Mesenchymal stem cell (in vitro differentiated cells and primary cell): ENCODE data around the gene SUSD5. TPM values are rescaled to one million over a fixed set of nuclear protein-coding genes. Genes with fewer than 3 reads are reported as not detected.

Experiments used
- DNase-seq: peaks from one replicate; pipeline ENCODE4 v3.0.0-alpha.2; 2013
- H2AFZ ChIP-seq: one replicate; pipeline ENCODE4 v1.6.1; 2013; ENCODE audit warnings: low read depth, mild to moderate bottlenecking, control low read depth, inconsistent platforms, low read length, moderate library complexity
- H2AK5ac ChIP-seq: 2 replicates; pipeline ENCODE4 v1.6.1; 2013; ENCODE audit warnings: low read length, moderate library complexity, mild to moderate bottlenecking, inconsistent platforms; ENCODE audit not compliant: severe bottlenecking
- H2BK120ac ChIP-seq: one replicate; pipeline ENCODE4 v1.6.1; 2013; ENCODE audit warnings: low read depth, mild to moderate bottlenecking, inconsistent platforms, low read length, moderate library complexity
- H2BK12ac ChIP-seq, 2 experiments: one replicate each; pipeline ENCODE4 v1.6.1; 2013; ENCODE audit warnings: inconsistent platforms in 2 of 2, low read length in 2 of 2, mild to moderate bottlenecking in 2 of 2, moderate library complexity in 2 of 2, control low read depth in 1 of 2
- H2BK15ac ChIP-seq: one replicate; pipeline ENCODE4 v1.6.1; 2013; ENCODE audit warnings: mild to moderate bottlenecking, low read depth, inconsistent platforms; ENCODE audit not compliant: poor library complexity, severe bottlenecking
- H2BK5ac ChIP-seq: 2 replicates; pipeline ENCODE4 v1.6.1; 2013; ENCODE audit warnings: low read depth, mild to moderate bottlenecking, low read length, control low read depth, inconsistent platforms; ENCODE audit not compliant: poor library complexity, severe bottlenecking
- H3K14ac ChIP-seq, 2 experiments: one replicate each; pipeline ENCODE4 v1.6.1; 2013; ENCODE audit warnings: inconsistent platforms in 2 of 2, low read length in 2 of 2, control low read depth in 1 of 2, mild to moderate bottlenecking in 1 of 2, moderate library complexity in 1 of 2
- H3K18ac ChIP-seq, 2 experiments: one replicate each; pipeline ENCODE4 v1.6.1; 2013; ENCODE audit warnings: inconsistent platforms in 2 of 2, low read length in 2 of 2, control low read depth in 1 of 2, low read depth in 1 of 2, mild to moderate bottlenecking in 1 of 2
- H3K23ac ChIP-seq, 2 experiments: one replicate each; pipeline ENCODE4 v1.6.1; 2013; ENCODE audit warnings: inconsistent platforms in 2 of 2, low read length in 2 of 2, mild to moderate bottlenecking in 2 of 2, moderate library complexity in 2 of 2, control low read depth in 1 of 2
- H3K27ac ChIP-seq: 2 replicates; pipeline ENCODE4 v1.5.1; 2013; ENCODE audit warnings: mild to moderate bottlenecking, moderate library complexity, low read length, control low read depth, inconsistent platforms; ENCODE audit not compliant: poor library complexity, severe bottlenecking
- H3K27me3 ChIP-seq, 2 experiments: 2 replicates each; pipeline versions ENCODE4 v1.6.1 to v1.7.0; 2013; ENCODE audit warnings: low read length in 2 of 2, mild to moderate bottlenecking in 2 of 2, moderate library complexity in 2 of 2, control low read depth in 1 of 2, inconsistent platforms in 1 of 2; ENCODE audit not compliant: control insufficient read depth in 1 of 2, insufficient read depth in 1 of 2
- H3K36me3 ChIP-seq, 2 experiments: 2 replicates each; pipeline versions ENCODE4 v1.6.1 to v1.7.0; 2013; ENCODE audit warnings: low read length in 2 of 2, control low read depth in 1 of 2, inconsistent platforms in 1 of 2, low read depth in 1 of 2, mild to moderate bottlenecking in 1 of 2; ENCODE audit not compliant: insufficient read depth in 2 of 2, control insufficient read depth in 1 of 2
- H3K4ac ChIP-seq, 2 experiments: one replicate each; pipeline ENCODE4 v1.6.1; 2013; ENCODE audit warnings: inconsistent platforms in 2 of 2, low read length in 2 of 2, mild to moderate bottlenecking in 2 of 2, moderate library complexity in 2 of 2, control low read depth in 1 of 2, low read depth in 1 of 2
- H3K4me1 ChIP-seq: 2 replicates; pipeline ENCODE4 v1.6.1; 2013; ENCODE audit warnings: low read depth, low read length, control low read depth; ENCODE audit not compliant: control insufficient read depth, insufficient read depth
- H3K4me2 ChIP-seq: 2 replicates; pipeline ENCODE4 v1.6.1; 2013; ENCODE audit warnings: low read length, mild to moderate bottlenecking, inconsistent platforms; ENCODE audit not compliant: poor library complexity, severe bottlenecking
- H3K4me3 ChIP-seq, 2 experiments: 2 replicates each; pipeline versions ENCODE4 v1.5.1 to v1.7.0; 2013; ENCODE audit warnings: low read length in 2 of 2, mild to moderate bottlenecking in 2 of 2, control low read depth in 1 of 2, low read depth in 1 of 2; ENCODE audit not compliant: insufficient read depth in 1 of 2
- H3K79me1 ChIP-seq: replicated peaks from 2 replicates; pipeline ENCODE4 v1.6.1; 2013; ENCODE audit warnings: mild to moderate bottlenecking, control low read depth, low read length, inconsistent platforms; ENCODE audit not compliant: poor library complexity, severe bottlenecking
- H3K9ac ChIP-seq: 2 replicates; pipeline ENCODE4 v1.7.0; 2013; ENCODE audit warnings: mild to moderate bottlenecking, low read length, moderate library complexity
- H3K9me3 ChIP-seq: 2 replicates; pipeline ENCODE4 v1.7.0; 2013; ENCODE audit warnings: mild to moderate bottlenecking, low read length; ENCODE audit not compliant: control insufficient read depth
- H4K8ac ChIP-seq: one replicate; pipeline ENCODE4 v1.6.1; 2013; ENCODE audit warnings: inconsistent platforms, mild to moderate bottlenecking, low read length, moderate library complexity
- H4K91ac ChIP-seq: one replicate; pipeline ENCODE4 v1.6.1; 2013; ENCODE audit warnings: mild to moderate bottlenecking, low read length, inconsistent platforms
- WGBS: methylation state at CpG from one replicate; pipeline ENCODE4 v1.1.7; 2013; ENCODE audit warnings: mixed read lengths; 5-methylcytosine and 5-hydroxymethylcytosine counted together
- polyA plus RNA-seq, 2 experiments: library from polyadenylated mRNA; stranded (reverse); fragments of 200-250 nt; gene quantifications; one replicate each; pipeline ENCODE4 v1.2.3, GENCODE V29; 2013

Gene SUSD5
- polyA plus RNA-seq (2013, experiment 1 of 2) = 2.4 TPM
- 2.3 TPM for polyA plus RNA-seq (2013, experiment 2 of 2)

GRCh38 chr3:33218446-33219174 is at the start of gene SUSD5:
TSS of gene SUSD5 (minus strand) at chr3:33218810. CDS start at chr3:33218797, 13 bp downstream.
- DNase-seq = peak; percentile 46
- Histone ChIP-seq H2BK5ac (no peak within 1 kb of the TSS), H3K18ac (no peak within 1 kb of the TSS), H3K27me3 (peaks cover 0 to 64% of the 10 kb centered on the region in 2 experiments), H3K36me3 (no peaks in the 10 kb centered on the region), H4K8ac (no peak within 1 kb of the TSS), H3K4me2 (peak within 1 kb of the TSS; percentile 91), H3K9me3 (no peaks in the 10 kb centered on the region), H3K4me3 (peak within 1 kb of the TSS; percentile 68 to 74), H2AFZ (peak within 1 kb of the TSS; percentile 74), H3K27ac (no peak within 1 kb of the TSS), H3K9ac (peak within 1 kb of the TSS; percentile 38), H4K91ac (peak within 1 kb of the TSS; percentile 39), H3K4ac (no peak within 1 kb of the TSS), H3K79me1 (peaks cover 3% of the 10 kb centered on the region), H2BK120ac (no peak within 1 kb of the TSS), H2AK5ac (no peak within 1 kb of the TSS), H2BK12ac (no peak within 1 kb of the TSS), H3K14ac (no peak within 1 kb of the TSS), H3K23ac (no peak within 1 kb of the TSS), H2BK15ac (peak within 1 kb of the TSS; percentile 80), H3K4me1 (peaks cover 8% of the 10 kb centered on the region)
- WGBS = under 1% methylated on average over 56 of the region's 90 CpGs

DNA sequence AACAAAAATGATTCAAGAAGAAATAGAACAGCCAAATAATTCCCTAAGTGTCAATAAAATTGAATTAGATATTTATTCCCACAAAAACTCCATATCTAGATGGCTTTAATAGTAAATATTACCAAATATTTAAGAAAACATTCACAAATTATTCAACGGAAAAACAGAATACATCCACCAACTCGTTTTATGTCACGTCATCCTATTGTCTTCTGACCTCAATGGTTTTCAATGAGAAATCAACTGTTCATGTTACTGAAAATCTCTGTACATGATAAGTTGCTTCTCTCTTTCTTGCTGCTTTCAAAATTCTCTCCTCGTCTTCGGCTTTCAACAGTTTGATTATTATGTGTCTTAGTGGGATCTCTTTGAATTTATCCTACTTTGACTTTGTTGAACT is 41.5 kb upstream of the SUSD5 start:
- DNase-seq = no peak
- Histone ChIP-seq H3K4ac (no peak overlapping the region), H3K4me3 (no peak overlapping the region), H3K14ac (no peak overlapping the region), H3K27me3 (no peaks in the 10 kb centered on the region), H4K8ac (no peak overlapping the region), H3K36me3 (no peaks in the 10 kb centered on the region), H2AK5ac (no peak overlapping the region), H3K23ac (no peak overlapping the region), H3K79me1 (no peaks in the 10 kb centered on the region), H2BK120ac (no peak overlapping the region), H2BK5ac (no peak overlapping the region), H3K4me2 (no peak overlapping the region), H3K4me1 (no peaks in the 10 kb centered on the region), H4K91ac (no peak overlapping the region), H2BK12ac (no peak overlapping the region), H2BK15ac (no peak overlapping the region), H3K9me3 (peaks cover 10% of the 10 kb centered on the region), H3K9ac (no peak overlapping the region), H2AFZ (no peak overlapping the region), H3K18ac (no peak overlapping the region), H3K27ac (no peak overlapping the region)
- 100% methylated on average over 3 of the region's 5 CpGs for WGBS

- Histone ChIP-seq H2AFZ (no peak overlapping the region), H4K8ac (no peak overlapping the region), H3K14ac (no peak overlapping the region), H3K27me3 (no peaks in the 10 kb centered on the region), H3K4ac (no peak overlapping the region), H3K9ac (no peak overlapping the region), H3K27ac (no peak overlapping the region), H3K18ac (no peak overlapping the region), H3K36me3 (no peaks in the 10 kb centered on the region), H3K4me2 (no peak overlapping the region), H2BK5ac (no peak overlapping the region), H3K9me3 (no peaks in the 10 kb centered on the region), H3K4me3 (no peak overlapping the region), H2AK5ac (no peak overlapping the region), H3K4me1 (no peaks in the 10 kb centered on the region), H2BK15ac (no peak overlapping the region), H2BK12ac (no peak overlapping the region), H4K91ac (no peak overlapping the region), H3K23ac (no peak overlapping the region), H2BK120ac (no peak overlapping the region), H3K79me1 (no peaks in the 10 kb centered on the region)
- DNase-seq = no peak
- 86% methylated on average over 2 of the region's 2 CpGs for WGBS
Measured at GRCh38 chr3:33256249-33256648, 37.6 kb upstream of the SUSD5 start.

DNA sequence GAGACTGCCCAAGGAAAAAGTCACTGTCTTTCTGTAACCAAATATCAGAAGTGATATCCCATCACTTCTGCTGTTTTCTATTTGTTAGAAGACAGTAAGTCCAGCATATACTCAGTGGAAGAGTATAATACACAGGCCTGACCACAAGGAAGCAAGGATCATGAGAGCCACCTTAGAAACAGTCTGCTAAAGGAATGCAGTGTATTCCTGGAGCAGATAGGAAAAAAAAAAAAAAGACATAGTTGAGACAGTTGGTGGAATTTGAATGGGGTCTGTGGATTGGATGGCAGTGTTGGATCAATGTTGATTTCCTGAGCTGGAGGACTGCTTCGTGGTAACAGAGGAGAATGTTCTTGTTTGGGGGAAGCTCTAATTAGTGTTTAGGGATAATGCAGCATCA is 32.1 kb upstream of the SUSD5 start:
- H3K4me2 ChIP-seq = no peak overlapping the region
- H3K9me3 ChIP-seq = no peaks in the 10 kb centered on the region
- H2BK5ac ChIP-seq = no peak overlapping the region
- H3K9ac ChIP-seq = no peak overlapping the region
- no peak overlapping the region for H3K4me3 ChIP-seq
- no peak overlapping the region for H3K23ac ChIP-seq
- no peaks in the 10 kb centered on the region for H3K36me3 ChIP-seq
- DNase-seq = peak; percentile 6
- H3K27me3 ChIP-seq = peaks cover 0 to under 1% of the 10 kb centered on the region in 2 experiments
- no peak overlapping the region for H3K27ac ChIP-seq
- no peak overlapping the region for H3K14ac ChIP-seq
- no peaks in the 10 kb centered on the region for H3K79me1 ChIP-seq
- H2BK120ac ChIP-seq = no peak overlapping the region
- H3K4ac ChIP-seq = no peak overlapping the region
- H2AFZ ChIP-seq = no peak overlapping the region
- no peaks in the 10 kb centered on the region for H3K4me1 ChIP-seq
- no peak overlapping the region for H2BK15ac ChIP-seq
- H3K18ac ChIP-seq = no peak overlapping the region
- no peak overlapping the region for H2AK5ac ChIP-seq
- H4K91ac ChIP-seq = no peak overlapping the region
- no peak overlapping the region for H4K8ac ChIP-seq
- H2BK12ac ChIP-seq = no peak overlapping the region
- 33% methylated on average over 1 of the region's 1 CpG for WGBS
